Suppressor macrophage (primary cell): ENCODE data around the gene C1QTNF8.

ENCODE experiments used
- DNase-seq, 4 experiments: peaks; one replicate each; pipeline ENCODE4 v3.0.0-alpha.2; 2020 to 2022

The C1QTNF8 gene

GRCh38 chr16:1127101-1127500 lies 31.1 kb upstream of the C1QTNF8 start:
- DNase-seq = no peak

DNA sequence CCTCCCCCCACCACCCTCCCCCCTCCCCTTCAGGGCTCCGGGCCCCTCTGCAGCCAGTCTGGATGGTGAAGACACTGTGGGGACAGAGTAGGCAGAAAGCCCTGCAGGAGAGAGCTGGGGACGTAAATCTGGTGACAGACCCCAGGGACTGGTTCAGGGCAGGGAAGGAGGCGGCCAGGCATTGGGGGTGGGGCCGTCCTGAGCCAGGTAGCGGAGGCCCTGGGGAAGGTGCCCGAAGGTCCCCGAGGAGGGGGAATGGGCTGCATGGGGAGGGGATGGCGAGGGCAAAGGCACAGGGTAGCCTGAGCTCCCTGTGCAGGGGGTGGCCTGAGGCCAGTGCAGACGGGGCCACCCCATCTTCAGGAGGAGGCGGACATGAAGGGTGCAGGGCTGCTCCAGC lies 30.5 kb upstream of the C1QTNF8 start:
- no peak for DNase-seq

DNA sequence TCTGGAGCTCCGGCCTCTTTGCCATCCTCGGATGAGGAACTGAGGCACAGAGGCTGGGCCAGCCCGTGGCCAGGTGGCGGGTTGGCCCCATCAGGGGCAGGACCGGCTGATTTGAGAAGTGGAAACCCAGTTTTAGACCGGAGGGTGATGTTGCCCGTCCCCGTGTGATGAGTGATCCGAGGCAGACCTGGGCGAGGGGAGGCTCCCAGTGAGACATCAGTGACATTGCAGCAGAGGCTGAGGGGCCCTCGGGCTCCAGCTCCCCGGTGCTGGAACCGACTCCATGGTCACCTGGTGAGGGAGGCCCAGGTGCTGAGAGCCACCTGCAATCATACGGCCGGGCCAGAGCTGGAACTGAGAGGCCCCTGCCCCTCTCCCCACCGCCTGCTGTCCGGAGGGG lies 30.0 kb upstream of the C1QTNF8 start:
- no peak for DNase-seq

DNA sequence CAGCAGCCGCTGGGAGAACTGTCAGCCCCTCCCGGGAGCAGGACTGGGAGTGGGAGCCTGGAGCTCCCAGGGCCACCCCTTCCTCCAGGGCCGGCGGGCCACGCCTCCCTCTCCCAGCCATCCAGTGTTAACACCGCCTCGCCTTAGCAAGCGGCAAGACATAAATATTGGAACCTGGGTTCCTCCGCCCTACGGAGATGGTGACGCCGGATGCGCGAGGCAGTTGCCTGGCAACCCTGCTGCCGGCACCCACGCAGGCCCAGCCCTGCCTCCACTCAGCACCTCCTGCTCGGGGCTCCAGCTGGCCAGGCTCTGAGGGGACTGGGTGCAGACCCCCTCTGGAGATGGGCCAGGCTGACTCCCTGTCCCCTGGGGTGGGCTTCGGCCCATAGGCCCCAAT lies 29.4 kb upstream of the C1QTNF8 start:
- DNase-seq = no peak

DNA sequence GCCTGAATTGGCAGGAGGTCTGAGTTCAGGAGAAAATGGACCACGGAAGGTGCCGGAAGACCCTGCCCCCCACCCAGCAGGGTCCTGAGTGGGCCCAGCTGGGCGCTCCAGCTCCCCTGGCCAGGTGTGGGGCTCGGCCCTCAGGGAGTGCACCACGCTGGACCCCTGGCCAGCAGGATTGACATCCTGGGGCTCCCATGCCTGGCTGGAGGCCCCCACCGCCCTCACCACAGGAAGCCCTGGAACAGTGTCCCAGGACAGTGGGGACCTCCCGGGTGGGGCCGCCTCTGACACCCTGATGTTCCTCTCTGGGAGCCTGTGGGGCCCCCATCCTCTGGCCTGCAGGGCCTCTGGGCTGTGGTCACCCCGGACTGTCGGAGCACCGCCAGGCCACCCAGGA lies 28.8 kb upstream of the C1QTNF8 start:
- DNase-seq = no peak

- DNase-seq = no peak
Observed at GRCh38 chr16:1124291-1124690, 28.2 kb upstream of the C1QTNF8 start.

DNA sequence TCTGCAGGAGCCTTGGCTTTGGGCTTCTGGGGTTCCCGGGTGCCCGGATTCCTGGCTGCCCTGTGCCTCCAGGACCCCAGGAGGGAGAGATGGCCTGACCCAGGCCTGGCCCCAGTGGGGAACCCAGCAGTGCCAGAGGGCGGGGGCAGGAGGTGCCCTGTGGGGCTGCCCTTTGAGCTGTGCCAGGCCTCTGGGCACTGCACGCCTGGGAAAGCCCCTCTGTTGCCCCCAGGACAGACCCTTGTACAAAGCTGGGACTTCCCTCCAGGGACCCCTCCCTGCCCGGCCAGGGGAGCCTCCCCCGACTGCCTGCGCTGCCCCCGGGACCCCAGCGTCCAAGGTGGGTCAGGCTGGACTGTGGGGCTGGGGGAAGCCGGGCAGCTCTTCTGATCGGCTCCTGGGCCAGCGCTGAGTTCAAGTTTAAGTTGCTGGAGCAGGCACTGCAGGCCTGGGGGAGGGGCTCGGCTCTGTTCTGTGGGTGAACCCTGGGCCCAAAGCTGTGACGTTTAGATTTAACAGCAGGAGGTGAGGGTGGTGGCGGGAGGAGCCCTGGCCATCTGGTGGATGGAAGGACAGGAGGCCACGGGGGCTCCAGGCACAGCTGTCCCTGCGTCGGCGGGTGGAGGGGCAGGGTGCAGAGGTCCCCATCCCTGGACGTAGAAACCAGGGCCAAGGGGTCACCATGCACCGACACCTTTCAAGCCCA lies 27.6 kb upstream of the C1QTNF8 start:
- DNase-seq = no peak

DNA sequence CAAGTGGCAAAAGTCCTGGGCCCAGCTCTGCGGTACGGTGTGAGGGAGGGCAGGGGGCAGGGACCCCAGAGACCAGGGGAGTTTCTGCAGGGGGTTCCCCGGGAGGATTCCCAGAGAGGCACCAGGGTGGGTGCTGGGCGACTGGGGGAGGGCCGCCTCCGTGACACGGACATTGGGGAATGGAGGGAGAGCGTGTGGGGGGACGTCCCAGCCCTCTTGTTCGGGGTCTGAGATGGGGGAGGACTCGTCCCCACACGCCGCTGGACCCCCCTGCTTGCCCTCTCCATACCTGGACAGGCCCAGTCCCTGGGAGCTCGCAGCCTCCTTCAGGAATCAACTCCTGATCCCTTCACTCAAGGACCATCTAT lies 26.3 kb upstream of the C1QTNF8 start:
- DNase-seq = no peak

DNA sequence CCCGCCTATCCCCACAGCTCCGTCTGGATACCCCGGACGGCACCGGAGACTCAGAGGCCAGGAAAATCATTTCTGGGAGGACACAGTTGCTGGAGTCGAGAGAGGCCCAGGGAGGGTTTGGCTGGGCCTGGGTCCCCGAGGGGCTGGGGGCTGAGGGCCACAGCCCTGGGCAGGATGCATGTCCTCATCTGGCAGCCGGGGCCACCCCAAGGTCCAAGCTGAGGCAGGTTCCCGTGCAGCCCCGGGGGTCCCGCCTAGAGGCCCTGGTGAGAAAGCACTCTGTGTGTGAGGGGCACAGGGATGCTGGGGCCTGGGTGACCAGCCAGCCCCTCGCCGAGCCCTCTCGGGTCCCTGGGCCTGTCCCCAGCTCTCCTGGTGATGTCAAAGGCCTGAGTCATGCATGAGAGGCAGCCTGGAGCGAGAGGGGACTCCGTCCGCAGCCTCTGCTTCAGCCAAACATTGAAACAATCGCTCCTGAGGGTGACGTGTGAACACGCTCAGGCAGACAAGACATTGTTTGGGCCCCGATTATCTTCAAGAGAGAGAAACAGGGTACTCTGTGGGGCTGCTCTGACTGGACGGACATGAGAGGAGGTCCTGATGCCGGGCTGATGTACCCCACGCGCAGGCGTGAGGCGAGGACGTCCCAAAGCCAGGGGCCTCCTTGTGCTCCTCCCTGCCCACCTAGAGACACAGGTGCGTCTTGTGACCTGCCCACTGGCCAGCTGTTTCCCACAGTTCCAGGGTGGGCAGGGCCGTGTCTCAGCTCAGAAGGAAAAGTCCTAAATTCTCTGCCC lies 25.8 kb upstream of the C1QTNF8 start:
- no peak for DNase-seq

DNA sequence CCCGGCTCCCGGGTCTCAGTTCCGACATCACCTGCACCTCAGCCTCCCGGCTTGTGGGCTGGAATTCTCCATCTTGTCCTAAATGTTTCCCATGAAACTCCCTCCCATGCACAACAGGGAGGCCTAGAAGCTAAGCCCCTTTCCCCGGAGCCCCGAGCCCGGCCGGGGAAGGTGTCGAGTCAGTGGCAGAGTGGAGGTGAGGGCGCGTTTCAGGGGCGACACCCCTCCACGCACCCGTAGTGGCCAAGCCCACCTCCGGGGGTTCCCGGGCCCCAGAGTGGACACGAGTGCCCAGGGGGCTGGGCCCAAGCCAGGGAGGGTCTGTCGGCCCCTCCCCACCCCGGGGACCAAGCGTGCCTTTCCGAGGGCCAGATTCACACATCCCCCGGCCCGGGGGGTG lies 25.0 kb upstream of the C1QTNF8 start:
- no peak for DNase-seq

DNA sequence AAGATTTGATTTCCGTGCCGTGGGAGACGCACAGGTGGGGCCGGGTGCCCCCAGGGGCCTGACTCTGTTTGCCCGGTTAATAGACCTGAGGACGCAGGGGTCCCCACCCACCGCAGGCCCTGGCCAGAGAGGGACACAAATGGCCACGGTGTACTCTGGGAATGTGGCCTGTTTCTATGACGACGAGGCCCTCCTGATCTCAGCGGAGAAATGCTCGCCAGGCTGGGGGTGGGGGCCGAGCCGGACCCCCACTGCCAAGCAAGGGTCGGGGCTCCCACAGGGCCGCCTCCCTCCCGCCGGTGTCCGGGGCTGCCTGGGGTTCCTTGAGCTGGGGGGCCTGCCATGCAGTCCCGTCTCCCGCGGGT lies 24.5 kb upstream of the C1QTNF8 start:
- DNase-seq = no peak

- no peak for DNase-seq
Observed at GRCh38 chr16:1119766-1120576, 23.9 kb upstream of the C1QTNF8 start.

- no peak for DNase-seq
Observed at GRCh38 chr16:1119129-1119528, 23.1 kb upstream of the C1QTNF8 start.

DNA sequence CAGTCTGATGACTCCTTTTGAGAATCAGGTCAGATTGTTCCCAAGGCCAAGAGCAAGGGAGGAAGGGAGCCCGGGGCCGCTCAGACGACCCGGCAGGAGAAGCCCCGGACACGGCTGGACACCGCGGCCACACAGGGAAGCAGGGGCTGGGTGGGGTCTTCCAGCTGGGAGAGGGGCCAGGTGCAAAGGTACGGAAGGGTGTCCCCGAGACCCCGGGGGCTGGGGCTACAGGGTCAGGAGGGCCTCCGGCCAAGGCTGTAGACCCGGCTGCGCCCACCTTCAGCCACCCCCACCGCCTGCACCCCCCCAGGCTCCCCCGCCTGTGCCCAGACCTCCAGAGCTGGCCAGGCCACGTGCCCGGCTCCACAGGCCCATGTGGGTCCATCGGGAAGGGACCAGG lies 21.9 kb upstream of the C1QTNF8 start:
- DNase-seq = no peak

- no peak for DNase-seq
Observed at GRCh38 chr16:1117176-1117900, 21.3 kb upstream of the C1QTNF8 start.

DNA sequence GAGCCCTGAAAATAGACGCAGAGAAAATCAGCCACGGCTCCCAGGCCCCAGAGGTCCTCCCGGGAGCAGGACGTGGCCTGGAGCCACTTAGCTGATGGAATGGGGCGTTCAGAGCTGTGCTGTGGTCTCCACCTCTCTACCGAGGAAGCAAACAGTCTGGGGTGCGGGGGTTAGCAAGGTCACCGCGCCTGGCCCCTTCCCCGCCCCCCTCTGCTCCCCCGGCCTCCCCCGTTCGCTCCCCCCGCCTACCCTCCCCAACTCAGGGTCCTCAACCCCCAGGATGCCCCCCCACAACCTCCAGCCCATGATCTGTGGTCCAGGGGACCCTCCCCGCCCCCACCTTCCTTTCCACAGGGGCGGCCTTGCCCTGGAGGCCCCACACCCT lies 20.6 kb upstream of the C1QTNF8 start:
- DNase-seq = no peak

- DNase-seq = no peak
Observed at GRCh38 chr16:1113889-1114526, 18.0 kb upstream of the C1QTNF8 start.

- no peak for DNase-seq
Observed at GRCh38 chr16:1113489-1113888, 17.4 kb upstream of the C1QTNF8 start.

GRCh38 chr16:1112506-1113184 lies 16.6 kb upstream of the C1QTNF8 start:
- DNase-seq = no peak

DNA sequence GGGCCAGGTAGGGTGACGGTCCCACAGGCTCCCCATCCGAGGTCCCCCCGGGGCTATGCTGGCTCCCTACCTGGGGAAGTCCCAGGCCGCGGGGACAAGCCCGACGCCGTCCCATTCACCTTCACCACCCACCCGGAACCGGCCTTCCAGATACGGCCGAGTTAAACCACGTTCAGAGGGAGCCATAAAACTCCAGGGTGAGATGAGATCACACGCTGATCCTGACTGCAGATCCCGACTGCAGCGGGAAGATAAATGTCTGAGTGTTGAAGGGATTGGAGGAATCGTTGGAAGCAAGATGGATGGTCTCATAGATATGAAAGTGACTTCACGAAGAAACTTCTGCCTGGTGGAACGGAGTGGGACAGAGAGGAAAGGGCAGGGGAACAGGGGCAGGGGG lies 13.6 kb upstream of the C1QTNF8 start:
- DNase-seq = no peak

GRCh38 chr16:1108299-1109252 lies 12.5 kb upstream of the C1QTNF8 start:
- no peak for DNase-seq
